Islet precursor cell (in vitro differentiated cells): ENCODE measurements around the gene TTC16.

Experiments
- DNase-seq: peaks from one replicate; pipeline ENCODE4 v3.0.0-alpha.2; 2018

TTC16 gene

GRCh38 chr9:127698386-127698785 lies 17.5 kb upstream of the TTC16 start:
- DNase-seq = no peak

GRCh38 chr9:127698985-127699670 lies 16.8 kb upstream of the TTC16 start:
- peak; percentile 95 for DNase-seq

GRCh38 chr9:127700140-127700539 lies 15.7 kb upstream of the TTC16 start:
- no peak for DNase-seq

- DNase-seq = no peak
Measured at GRCh38 chr9:127700594-127701255, 15.2 kb upstream of the TTC16 start.

GRCh38 chr9:127703289-127703946 lies 12.5 kb upstream of the TTC16 start:
- DNase-seq = no peak

- DNase-seq = no peak
Measured at GRCh38 chr9:127705577-127706379, 10.1 kb upstream of the TTC16 start.

- no peak for DNase-seq
Measured at GRCh38 chr9:127706836-127707241, 9.0 kb upstream of the TTC16 start, which contains the start of gene CFAP157. Gene CFAP157 (plus strand): TSS chr9:127706988. CDS start chr9:127707032, 44 bp downstream.

GRCh38 chr9:127707766-127708165 lies 8.1 kb upstream of the TTC16 start:
- DNase-seq = no peak

- DNase-seq = no peak
Measured at GRCh38 chr9:127708952-127709587, 6.8 kb upstream of the TTC16 start.

GRCh38 chr9:127710204-127710783 lies 5.6 kb upstream of the TTC16 start:
- DNase-seq = no peak

GRCh38 chr9:127711226-127711701 lies 4.6 kb upstream of the TTC16 start:
- DNase-seq = no peak

- DNase-seq = no peak
Measured at GRCh38 chr9:127711831-127712274, 4.0 kb upstream of the TTC16 start.

GRCh38 chr9:127712371-127712770 lies 3.5 kb upstream of the TTC16 start:
- DNase-seq = no peak

GRCh38 chr9:127712867-127713266 lies 3.0 kb upstream of the TTC16 start:
- no peak for DNase-seq

GRCh38 chr9:127714020-127714750 lies 1.7 kb upstream of the TTC16 start:
- no peak for DNase-seq

GRCh38 chr9:127714951-127715469 lies 869 bp upstream of the TTC16 start:
- DNase-seq = no peak

GRCh38 chr9:127716412-127716811 lies 533 bp downstream of the TTC16 start:
- no peak for DNase-seq

- DNase-seq = no peak
Measured at GRCh38 chr9:127717766-127718165, 1.9 kb downstream of the TTC16 start.

GRCh38 chr9:127720031-127720864 lies 4.4 kb downstream of the TTC16 start:
- DNase-seq = no peak

- DNase-seq = no peak
Measured at GRCh38 chr9:127720865-127721227, 5.0 kb downstream of the TTC16 start.
